NCI-H524 treated with DMSO at 0.1 percent for 48 hours (cell line): ENCODE results near the gene INPP5E.
A peak's percentile ranks its signal among the peaks of the same experiment; 100 is the strongest.

Experiments
- DNase-seq: peaks from one replicate; lab custom pipeline; 2025; lab: John Stamatoyannopoulos, UW

The INPP5E gene, protein sequence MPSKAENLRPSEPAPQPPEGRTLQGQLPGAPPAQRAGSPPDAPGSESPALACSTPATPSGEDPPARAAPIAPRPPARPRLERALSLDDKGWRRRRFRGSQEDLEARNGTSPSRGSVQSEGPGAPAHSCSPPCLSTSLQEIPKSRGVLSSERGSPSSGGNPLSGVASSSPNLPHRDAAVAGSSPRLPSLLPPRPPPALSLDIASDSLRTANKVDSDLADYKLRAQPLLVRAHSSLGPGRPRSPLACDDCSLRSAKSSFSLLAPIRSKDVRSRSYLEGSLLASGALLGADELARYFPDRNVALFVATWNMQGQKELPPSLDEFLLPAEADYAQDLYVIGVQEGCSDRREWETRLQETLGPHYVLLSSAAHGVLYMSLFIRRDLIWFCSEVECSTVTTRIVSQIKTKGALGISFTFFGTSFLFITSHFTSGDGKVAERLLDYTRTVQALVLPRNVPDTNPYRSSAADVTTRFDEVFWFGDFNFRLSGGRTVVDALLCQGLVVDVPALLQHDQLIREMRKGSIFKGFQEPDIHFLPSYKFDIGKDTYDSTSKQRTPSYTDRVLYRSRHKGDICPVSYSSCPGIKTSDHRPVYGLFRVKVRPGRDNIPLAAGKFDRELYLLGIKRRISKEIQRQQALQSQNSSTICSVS

DNA sequence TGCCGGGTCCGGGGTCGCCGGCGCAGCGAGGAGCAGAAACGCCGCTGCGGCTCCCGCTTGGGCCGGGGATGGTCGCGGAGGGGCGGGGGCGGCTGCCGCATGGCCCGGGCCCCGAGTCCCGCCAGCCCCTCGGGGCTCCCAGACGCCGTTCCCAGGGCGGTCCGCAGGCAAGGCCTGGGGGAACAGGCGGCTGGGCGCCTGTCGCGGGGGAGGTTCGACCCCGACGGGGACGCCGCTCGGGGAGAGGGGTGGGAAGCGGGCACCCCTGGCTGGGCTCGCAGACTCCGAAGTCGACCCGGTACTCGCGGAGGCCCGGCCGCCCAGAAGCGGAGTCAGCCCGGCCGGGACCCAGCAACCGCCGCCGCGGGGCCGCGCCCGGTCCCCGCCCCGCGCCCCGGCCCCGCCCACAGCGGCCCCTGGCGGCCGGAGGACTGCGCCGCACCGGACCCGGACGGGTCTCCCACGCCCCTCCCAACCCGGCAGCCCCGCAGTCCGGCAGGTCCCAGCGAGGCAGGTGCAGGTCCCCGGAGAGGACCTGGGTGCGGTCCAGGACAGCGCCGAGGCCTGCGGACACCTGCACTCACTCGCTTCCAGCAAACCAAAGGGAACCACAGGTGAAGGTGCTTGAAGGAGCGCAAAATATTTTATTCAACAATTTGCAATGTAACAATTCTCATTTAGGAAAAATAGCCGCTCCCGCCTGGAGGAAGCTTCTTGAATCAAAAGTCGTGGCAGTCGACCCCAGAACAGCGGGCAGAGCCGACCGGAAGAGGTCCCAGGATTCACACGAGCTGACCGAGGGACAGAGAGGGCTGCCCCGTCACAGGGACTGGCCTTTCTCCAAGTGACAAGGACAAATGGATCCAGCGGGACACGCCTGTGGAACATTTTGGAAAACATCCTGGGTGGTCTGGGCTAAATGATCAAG, at the start of gene INPP5E:
TSS of gene INPP5E (minus strand) at position 365 of the 928 bp plus-strand sequence. CDS start 426 bp downstream, outside the sequence.
- no peak for DNase-seq

DNA sequence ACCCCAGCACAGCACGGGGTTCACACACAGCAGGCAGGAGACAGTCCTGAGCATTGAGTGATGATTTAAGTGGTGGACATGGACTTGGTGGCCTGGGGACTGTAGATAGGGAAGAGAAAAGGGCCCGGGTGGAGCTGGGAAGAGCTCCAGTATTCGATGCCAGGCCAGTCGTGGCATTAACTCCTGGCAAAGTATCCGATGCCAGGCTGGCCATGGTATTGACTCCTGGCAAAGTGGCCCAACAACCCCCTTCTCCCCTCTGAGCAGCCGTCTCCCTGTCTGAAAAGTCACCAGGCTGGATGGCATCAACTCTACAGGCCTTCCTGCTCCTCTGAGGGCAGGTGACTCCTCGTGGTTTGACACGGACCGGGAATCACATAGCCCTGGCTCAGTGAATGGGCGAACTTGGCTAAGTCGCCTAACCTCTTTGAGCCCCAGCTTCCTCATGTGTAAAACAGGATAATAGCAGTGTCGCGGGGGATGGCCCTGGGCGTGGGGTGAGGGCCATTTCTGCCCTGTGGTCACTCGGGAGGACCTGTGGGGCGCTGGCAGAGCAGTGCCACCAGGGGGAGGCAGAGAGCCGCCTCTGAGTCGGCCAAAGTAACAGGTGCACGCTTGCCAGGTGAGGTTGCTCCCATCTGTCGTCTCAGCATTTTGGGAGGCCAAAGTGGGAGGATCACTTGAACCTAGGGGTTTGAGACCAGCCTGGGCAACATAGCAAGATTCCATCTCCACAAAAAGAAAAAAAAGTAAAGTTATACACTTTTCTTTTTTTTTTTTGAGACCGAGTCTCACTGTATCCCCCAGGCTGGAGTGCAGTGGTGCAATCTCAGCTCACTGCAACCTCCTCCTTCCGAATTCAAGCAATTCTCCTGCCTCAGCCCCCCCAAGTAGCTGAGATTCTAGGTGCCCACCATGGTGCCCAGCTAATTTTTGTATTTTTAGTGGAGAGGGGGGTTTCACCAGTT, 48.9 kb upstream of the INPP5E start:
- DNase-seq = no peak

DNA sequence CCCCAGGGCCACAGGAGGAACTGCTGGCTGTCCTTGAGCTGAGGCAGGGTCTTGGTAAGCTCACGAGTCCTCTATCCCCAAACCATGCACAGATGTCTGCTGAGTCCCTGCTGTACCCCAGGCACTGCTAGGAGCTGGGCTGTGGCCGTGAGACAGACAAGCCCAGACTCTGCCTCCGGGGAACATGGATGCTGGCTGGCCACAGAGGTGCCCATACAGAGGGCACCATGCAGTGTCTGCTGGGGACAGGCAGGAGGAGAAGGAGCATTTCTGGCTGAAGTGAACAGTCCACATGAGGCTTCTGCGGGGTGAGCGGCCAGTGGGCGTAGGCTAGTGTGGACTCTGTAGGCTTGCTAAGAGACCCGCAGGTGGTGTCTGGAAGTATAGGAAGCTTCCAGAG, 48.0 kb upstream of the INPP5E start:
- no peak for DNase-seq

DNA sequence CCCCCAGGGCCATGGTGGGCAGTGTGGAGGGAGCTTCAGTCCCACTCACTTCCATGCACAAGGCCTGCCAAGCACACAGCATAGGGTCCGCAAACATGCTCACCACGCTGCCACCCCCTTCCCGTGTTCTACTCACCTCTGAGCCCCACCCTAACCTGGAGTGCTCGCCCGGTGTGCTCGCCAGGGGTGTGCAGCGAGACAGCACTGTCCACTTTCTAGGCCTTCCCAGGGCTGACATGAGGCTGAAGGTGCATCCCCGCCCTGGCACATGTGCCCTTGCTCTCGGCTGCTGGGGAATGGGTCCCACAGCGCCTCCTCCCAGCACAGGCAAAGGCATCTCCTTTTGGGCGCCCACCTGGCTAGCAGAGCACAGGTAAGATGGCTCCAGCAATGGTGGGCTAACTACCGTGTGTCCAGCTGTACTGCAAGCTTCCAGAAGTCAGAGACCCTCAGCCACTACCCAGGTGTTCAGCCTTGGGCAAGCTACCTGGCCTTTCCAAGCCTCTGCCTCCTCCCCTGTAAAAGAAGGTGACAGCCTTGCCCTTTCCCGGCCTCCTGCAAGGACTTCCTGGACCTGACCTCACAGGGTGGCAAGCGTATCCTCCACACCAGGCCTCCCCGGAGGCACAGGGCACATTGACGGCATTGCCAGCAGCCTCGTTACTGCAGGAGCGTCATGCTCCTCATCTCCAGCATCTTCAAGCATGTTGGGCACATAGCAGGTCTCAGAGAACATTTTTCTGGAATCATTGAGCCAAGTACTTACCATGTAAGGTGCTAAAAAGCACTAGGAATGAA, 47.4 kb upstream of the INPP5E start:
- DNase-seq = no peak

GRCh38 chr9:136486131-136486530, 46.5 kb upstream of the INPP5E start:
- DNase-seq = no peak

DNA sequence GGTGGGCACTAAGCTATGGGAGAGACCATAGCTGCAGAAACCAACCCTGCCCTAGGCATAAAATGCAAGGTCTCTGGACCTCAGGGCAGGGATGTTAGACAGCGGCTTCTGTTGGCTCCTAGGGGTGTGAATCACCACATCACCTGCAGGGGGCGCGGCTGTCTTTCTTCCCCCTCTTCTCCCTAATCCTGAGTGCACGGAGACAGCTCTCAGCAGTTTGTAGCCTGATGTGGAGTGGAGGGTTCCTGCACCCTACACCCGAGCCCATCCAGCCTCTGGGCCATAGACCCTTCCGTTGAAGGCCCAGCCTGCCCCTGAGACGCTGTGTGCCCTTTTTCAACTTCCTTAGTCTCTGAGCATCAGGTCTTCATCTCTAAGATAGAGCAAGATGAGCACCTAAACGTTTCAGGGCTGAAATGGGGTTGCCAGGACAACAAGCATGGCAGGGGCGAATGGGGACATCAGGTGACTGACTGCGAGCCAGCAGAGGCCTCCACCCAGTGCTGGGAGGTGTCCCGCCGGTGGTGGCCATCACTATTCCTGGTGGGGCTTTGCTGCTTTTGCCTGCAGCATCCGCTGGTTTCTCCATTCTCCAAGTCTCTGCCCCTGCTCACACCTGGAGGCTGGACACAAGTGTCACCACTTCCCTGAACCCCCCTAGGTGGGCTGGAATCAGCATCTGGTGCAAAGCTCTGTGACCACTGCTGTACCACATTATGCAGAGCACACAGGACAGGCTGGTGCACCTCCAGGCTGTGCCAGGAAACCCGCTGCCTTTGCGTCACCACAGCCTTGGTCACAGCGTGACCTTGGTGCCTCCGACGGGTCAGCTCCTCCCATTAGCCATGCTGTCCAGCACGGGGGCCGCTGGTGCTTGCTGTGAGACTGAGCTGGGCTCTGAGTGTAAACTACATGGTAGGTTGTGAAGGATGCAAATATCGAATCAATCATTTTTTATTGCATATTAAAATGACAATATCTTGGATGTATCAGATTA, 45.7 kb upstream of the INPP5E start:
- DNase-seq = no peak

- no peak for DNase-seq
These were observed 44.8 kb upstream of the INPP5E start for GRCh38 chr9:136484153-136485048.

DNA sequence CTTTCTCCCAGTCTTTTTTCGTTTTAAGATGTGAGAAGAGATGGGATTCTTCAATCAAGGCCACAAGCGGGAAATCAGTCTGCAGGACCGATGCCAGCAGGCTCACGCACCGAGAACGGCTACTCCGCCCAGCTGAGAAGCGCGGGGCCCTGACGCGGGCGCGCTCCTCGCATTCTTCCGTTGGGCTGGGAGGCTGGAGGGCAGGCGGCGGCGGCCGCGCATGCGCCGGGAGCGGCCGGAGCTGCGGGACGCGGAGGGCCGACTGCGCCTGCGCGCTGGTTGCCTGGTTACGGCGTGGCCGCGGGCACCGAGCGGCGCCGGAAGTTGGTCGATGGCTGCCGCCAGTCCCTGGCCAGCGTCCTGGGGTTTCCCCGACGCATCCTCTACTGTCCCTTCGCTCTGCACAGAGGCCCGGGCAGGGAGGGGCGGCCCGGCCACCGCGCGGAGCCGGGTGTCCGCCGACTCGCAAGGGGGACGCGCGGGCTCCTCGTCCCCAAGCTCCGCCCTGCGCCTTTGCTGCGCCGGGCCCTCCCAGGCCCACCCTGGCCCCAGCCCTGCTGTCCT, 44.0 kb upstream of the INPP5E start:
- DNase-seq = peak; percentile 66

- DNase-seq = peak; percentile 90
These were observed 43.3 kb upstream of the INPP5E start, which contains the start of gene SEC16A for GRCh38 chr9:136482793-136483588. TSS of gene SEC16A (minus strand) at chr9:136483040. CDS start at chr9:136477615, 5,425 bp downstream.

- DNase-seq = no peak
These were observed 42.6 kb upstream of the INPP5E start for GRCh38 chr9:136482046-136482792.

GRCh38 chr9:136481558-136481957, 41.9 kb upstream of the INPP5E start:
- no peak for DNase-seq

- DNase-seq = no peak
These were observed 36.9 kb upstream of the INPP5E start for GRCh38 chr9:136476369-136477150.

DNA sequence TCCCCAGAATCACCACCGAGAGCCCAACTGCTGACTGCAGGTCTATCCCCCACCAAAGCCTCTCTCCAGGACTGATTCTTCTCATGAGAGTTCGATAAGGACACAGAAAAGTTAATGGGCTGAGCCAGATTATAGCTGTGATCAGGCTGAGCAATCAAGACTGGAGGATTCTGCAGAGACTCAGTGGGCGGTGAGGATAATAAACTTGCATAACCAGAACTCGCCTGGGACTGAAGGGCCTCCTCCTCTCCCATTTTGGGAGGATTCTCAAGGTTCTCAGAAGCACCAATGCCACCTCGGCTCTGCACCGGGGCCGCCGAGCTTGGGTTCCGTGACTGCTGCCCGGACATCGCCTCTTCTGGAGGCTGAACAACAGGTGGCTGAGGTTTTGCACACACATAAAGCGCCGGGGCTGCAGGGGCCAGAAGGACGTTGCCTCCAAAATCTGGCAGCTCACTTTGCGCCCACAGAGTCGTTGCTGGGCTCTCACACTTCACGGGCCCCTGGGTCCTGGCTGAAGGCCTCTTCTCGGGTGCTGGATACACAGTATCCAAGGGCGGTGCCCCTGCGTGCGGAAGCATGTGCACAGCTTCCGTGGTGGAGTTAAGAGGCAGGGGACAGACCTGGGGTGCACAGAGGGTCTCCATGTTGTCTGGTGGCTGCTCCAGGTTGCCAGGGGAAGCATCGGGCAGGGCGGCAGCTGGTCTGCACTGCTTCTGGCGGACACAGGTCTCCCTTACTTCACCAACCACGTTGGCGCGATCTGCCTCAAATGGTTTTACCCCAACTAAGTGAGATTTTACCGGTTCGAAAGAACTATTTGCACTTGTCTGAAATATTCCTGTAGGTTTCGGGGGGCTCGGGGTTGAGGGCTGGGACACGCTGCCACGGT, 35.6 kb upstream of the INPP5E start:
- no peak for DNase-seq

DNA sequence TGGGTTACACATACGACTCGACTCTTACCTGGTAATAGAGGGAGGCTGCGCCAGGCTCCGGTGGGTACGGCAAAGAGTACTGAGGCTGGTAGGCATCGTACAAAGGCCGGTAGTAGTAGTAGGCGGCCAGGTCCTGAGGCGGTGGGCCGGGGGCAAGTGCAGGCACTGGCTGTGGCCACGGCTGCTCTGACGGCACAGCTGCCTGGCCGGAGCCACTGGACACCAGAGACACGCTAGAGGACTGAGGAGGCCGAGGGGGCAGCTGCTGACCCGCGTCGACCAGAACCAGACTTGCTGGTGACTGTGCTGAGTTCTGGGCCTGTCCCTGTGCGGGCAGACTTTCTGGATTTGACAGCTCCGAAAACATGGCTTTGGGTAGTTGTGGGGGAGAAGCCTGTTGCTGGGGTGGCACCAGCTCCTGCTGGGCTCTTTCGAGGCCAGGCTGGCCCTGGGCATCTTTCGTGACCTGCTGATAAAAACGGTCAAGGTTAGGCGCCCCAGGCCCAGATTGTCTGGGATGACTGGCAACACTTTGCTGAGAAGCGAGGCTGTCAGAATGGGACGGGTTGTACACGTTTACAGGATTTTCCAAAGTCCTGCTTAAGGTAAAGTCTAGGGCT, 34.5 kb upstream of the INPP5E start:
- no peak for DNase-seq
